Lower lobe of right lung (tissue), 2 donors: ENCODE data around the gene FOLR1. TPM values are rescaled to one million over a fixed set of nuclear protein-coding genes. Genes with fewer than 3 reads are reported as not detected.

Experiments used
- ATAC-seq, 2 donors: fragments of 200-7000 bp; cut with Tn5 transposase; one replicate each; pipeline ENCODE4 v1.9.1; 2020 to 2022; ENCODE audit warnings: mild to moderate bottlenecking in 2 of 2, moderate library complexity in 2 of 2
- DNase-seq: peaks from one replicate; pipeline ENCODE4 v3.0.0-alpha.2; 2020
- H3K27ac ChIP-seq: fragments of 200-600 bp; one replicate; pipeline ENCODE4 v1.8.0; 2022
- H3K27me3 ChIP-seq: fragments of 200-600 bp; one replicate; pipeline ENCODE4 v1.8.0; 2022; ENCODE audit warnings: low read depth
- H3K36me3 ChIP-seq: fragments of 200-600 bp; one replicate; pipeline ENCODE4 v1.8.0; 2022; ENCODE audit warnings: mild to moderate bottlenecking
- H3K4me1 ChIP-seq: fragments of 200-600 bp; one replicate; pipeline ENCODE4 v1.8.0; 2022
- H3K4me3 ChIP-seq: fragments of 200-600 bp; one replicate; pipeline ENCODE4 v1.8.0; 2022; ENCODE audit warnings: mild to moderate bottlenecking
- H3K9me3 ChIP-seq: fragments of 200-600 bp; one replicate; pipeline ENCODE4 v1.8.0; 2022
- intact Hi-C: fragments of 100-400 bp; cut with DNase I; formaldehyde crosslinking; loops from one replicate; pipeline ENCODE4 v1.11.0; 2022
- total RNA-seq: library from RNA; stranded (reverse); fragmentation: NEBNext Ultra II Directional; extraction: Animal tissue kit (Norgen Biotek cat#: 25700); gene quantifications from one replicate; pipeline ENCODE4 v1.2.1, GENCODE V29; 2021
- TF ChIP-seq, protein P1 (sequence below): fragments of 200-600 bp; IDR thresholded peaks from one replicate; pipeline ENCODE4 v1.8.0; 2022; ENCODE audit warnings: antibody characterized with exemption, mild to moderate bottlenecking
- donor health status: DM: no; HTN: yes; CAD: no; lungs with severe emphysema.

FOLR1 gene
- total RNA-seq, 1 donor from 2014 or later = 134 TPM

DNA sequence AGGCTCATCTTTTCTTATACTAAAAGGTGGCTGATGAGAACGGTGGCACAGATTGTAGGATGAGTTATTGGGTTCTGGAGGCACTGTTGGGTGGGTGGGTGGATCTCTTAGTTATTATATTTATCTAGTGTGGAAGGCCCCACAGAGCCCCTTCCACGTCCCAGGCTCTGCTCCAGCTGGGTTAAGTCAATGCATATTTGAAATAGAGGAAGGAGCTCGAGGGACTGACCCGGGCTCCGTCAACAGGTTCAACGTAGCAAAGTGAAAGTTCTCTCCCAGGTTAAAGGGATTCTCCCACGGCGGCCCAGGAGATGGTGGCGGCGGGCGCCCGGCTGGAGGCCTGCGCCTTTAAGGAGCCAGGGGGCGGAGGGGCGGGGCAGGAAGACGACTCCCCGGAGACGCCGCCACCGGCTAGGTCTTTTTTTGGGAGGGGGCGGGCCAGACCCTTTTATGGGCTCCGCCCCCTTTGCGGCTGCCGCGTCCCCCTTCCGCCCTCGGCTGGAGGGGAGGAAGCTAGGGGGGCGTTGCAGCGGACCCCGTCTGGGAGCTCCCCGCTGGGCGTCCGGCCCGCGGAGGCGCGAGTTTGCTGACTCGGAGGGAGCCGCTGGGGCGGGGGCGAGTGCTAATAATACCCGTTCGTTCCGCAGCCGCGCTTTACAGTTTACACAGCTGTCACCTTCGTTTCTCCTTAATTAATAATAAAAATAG is 31.1 kb downstream of the FOLR1 start:
- Histone ChIP-seq H3K4me3 (peak overlapping the region; percentile 81), H3K4me1 (peaks cover 25% of the 10 kb centered on the region), H3K9me3 (no peaks in the 10 kb centered on the region), H3K36me3 (peaks cover 13% of the 10 kb centered on the region), H3K27ac (peak overlapping the region; percentile 95), H3K27me3 (no peaks in the 10 kb centered on the region)
- TF ChIP-seq, protein P1, sequence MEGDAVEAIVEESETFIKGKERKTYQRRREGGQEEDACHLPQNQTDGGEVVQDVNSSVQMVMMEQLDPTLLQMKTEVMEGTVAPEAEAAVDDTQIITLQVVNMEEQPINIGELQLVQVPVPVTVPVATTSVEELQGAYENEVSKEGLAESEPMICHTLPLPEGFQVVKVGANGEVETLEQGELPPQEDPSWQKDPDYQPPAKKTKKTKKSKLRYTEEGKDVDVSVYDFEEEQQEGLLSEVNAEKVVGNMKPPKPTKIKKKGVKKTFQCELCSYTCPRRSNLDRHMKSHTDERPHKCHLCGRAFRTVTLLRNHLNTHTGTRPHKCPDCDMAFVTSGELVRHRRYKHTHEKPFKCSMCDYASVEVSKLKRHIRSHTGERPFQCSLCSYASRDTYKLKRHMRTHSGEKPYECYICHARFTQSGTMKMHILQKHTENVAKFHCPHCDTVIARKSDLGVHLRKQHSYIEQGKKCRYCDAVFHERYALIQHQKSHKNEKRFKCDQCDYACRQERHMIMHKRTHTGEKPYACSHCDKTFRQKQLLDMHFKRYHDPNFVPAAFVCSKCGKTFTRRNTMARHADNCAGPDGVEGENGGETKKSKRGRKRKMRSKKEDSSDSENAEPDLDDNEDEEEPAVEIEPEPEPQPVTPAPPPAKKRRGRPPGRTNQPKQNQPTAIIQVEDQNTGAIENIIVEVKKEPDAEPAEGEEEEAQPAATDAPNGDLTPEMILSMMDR = peak; percentile 44
- ATAC-seq (peak; percentile 94 to 95), DNase-seq (peak; percentile 98)
- intact Hi-C loops = no loop called here

DNA sequence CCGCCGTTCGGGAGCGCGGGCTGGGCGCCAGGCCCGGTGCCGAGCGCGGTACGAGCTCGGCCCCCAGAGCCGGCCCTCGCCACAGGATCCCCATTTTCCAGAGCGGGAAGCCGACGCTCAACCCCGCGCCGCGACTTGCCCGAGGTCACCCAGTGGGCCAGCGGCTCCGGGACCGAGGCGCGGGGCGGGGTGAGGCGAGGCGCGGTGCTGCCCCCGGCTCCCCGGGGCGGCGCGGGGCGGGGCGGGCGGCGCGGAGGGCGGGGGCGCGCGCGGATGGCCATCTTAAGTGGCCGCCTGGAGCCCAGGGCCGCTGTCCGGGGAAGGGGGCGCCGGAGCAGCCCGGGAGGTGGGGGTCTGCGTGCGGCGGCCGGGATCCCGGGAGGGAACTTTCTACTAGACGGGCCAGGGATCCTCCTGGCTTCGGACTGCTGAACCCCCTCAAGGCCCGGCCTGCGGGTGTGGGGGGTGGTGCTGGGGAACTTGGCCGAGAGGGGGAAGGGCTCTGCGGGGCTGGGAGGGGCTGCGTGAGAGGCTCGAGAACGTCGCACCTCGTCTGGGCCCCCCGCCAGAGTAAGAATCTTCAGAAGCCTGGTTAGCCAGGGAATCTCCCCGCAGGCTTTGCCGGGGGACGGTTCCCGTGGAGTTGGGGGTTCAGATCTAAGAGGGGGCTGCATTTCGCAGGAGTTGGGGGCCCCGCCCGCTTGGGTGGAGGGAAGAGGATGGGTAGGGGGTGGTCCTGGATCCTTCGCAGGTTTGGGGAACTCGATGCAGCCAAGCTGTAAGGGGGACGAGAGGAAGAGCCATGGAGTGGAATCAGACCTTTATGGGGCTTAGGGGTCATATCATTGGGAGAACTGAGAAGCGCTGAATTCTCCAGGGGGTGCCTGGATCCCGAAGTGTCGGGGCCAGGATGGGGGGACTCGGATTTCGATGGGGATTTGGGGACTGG is 31.9 kb downstream of the FOLR1 start:
- Histone ChIP-seq H3K9me3 (no peaks in the 10 kb centered on the region), H3K36me3 (peaks cover 21% of the 10 kb centered on the region), H3K4me1 (peaks cover 25% of the 10 kb centered on the region), H3K4me3 (peak overlapping the region; percentile 81), H3K27ac (peak overlapping the region; percentile 95), H3K27me3 (no peaks in the 10 kb centered on the region)
- peak; percentile 83 for DNase-seq
- intact Hi-C loops = no loop called here
- peak; percentile 86 for ATAC-seq
- TF ChIP-seq, protein P1 = no peak

DNA sequence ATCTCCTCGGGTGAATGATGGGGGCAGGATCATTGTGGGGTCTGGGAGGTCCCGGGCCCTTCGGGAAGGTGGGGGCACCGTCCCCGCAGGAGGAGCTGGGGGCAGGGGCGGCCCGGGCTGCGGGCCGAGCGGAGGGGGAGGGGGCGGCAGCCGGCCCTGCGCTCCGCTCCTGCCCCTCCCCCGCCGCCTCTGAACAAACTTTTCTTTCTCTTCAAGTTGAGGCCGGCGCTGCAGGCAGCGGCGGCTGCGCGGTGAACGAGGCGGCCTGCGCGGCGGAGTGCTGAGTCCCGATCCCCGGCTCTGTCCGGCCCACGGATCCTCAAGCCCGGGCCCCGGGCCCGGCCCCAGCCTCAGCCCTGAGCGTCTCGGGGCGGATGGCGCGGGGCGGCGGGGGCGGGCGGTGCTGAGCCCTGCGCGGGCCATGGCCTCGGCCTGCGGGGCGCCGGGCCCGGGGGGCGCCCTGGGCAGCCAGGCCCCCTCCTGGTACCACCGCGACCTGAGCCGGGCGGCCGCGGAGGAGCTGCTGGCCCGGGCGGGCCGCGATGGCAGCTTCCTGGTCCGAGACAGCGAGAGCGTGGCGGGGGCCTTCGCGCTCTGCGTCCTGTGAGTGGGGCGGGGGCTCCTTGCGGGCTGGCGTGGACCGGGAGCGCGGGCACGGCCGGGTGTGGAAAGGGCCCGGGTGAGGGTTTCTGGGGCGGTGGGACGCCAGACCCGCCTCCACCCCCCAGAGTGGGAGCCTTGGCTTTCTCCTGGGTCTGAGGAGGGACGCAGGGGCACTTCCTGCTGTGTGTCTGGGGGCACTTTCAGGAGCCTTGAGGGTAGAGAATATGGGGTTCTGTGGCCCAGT is 32.8 kb downstream of the FOLR1 start, which contains the start of gene INPPL1:
Gene INPPL1, plus strand, starts transcription at position 204 of the 847 bp plus-strand sequence. Its CDS starts 218 bp downstream, at position 422.
- TF ChIP-seq, protein P1 = no peak
- Histone ChIP-seq H3K27ac (peak within 1 kb of the TSS; percentile 95), H3K4me1 (peaks cover 25% of the 10 kb centered on the region), H3K9me3 (no peaks in the 10 kb centered on the region), H3K36me3 (peaks cover 30% of the 10 kb centered on the region), H3K4me3 (peak within 1 kb of the TSS; percentile 81), H3K27me3 (no peaks in the 10 kb centered on the region)
- ATAC-seq (peak; percentile 0 to 7), DNase-seq (peak; percentile 73)
- intact Hi-C loops = no loop called here

DNA sequence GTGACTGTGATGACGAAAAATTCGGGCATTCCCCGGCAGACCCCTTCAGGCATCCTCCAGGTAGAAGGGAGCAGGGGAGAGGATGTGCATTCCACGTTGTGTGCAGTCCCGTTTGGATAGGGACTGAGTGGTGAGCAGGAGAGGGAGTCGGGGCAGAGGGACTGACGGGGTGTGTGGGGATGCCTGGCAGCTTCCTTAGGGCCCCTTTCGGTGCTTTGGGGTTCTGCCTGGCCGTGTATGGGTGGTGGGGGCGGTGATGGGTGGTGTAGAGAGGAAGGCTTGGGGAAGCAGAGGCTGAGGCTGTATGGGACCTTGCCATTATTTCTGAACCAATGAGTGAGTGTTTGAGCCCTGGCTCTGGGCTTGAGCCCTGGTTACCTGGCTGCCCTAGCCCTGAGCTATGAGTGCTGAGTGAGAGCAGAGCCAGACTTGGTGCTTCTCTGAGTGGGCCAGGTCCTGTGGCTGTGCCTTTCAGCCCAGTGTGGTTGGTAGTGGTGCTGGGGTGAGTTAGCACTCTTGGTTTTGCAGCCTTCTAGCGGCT is 33.5 kb downstream of the FOLR1 start:
- Histone ChIP-seq H3K27ac (peak overlapping the region; percentile 95), H3K9me3 (no peaks in the 10 kb centered on the region), H3K36me3 (peaks cover 37% of the 10 kb centered on the region), H3K27me3 (no peaks in the 10 kb centered on the region), H3K4me1 (peaks cover 25% of the 10 kb centered on the region), H3K4me3 (peak overlapping the region; percentile 81)
- no peak for ATAC-seq
- intact Hi-C loops = no loop called here
- DNase-seq = peak; percentile 43
- TF ChIP-seq, protein P1 = no peak
